Muscle layer of colon (tissue), 2 donors: ENCODE data around the gene ARRB1.
"Not testable (repeated sequence)": the region's sequence is repeated elsewhere in the genome, so short reads cannot be mapped to it uniquely, and the experiment has no call there.

Source experiments
- H3K27ac ChIP-seq: one replicate; pipeline ENCODE4 v1.7.0; 2013; ENCODE audit warnings: low read depth, mild to moderate bottlenecking, low read length, moderate library complexity
- H3K27me3 ChIP-seq, 2 donors: one replicate each; pipeline ENCODE4 v1.7.0; 2013; ENCODE audit warnings: low read length in 2 of 2, mild to moderate bottlenecking in 2 of 2; ENCODE audit not compliant: insufficient read depth in 2 of 2, control insufficient read depth in 1 of 2
- H3K36me3 ChIP-seq: one replicate; pipeline ENCODE4 v1.7.0; 2013; ENCODE audit warnings: mild to moderate bottlenecking, low read length; ENCODE audit not compliant: insufficient read depth
- H3K4me1 ChIP-seq: one replicate; pipeline ENCODE4 v1.7.0; 2013; ENCODE audit warnings: mild to moderate bottlenecking, low read length; ENCODE audit not compliant: insufficient read depth
- H3K4me3 ChIP-seq, 2 donors: one replicate each; pipeline ENCODE4 v1.7.0; 2013; ENCODE audit warnings: low read length in 2 of 2, low read depth in 1 of 2, mild to moderate bottlenecking in 1 of 2, moderate library complexity in 1 of 2
- H3K9ac ChIP-seq: one replicate; pipeline ENCODE4 v1.7.0; 2013; ENCODE audit warnings: low read length
- H3K9me3 ChIP-seq: one replicate; pipeline ENCODE4 v1.7.0; 2013; ENCODE audit warnings: mild to moderate bottlenecking, low read length
- donor health status: abdominal sarcoma.
- donor health status: Adenocarcinoma of cecum.

Gene ARRB1

DNA sequence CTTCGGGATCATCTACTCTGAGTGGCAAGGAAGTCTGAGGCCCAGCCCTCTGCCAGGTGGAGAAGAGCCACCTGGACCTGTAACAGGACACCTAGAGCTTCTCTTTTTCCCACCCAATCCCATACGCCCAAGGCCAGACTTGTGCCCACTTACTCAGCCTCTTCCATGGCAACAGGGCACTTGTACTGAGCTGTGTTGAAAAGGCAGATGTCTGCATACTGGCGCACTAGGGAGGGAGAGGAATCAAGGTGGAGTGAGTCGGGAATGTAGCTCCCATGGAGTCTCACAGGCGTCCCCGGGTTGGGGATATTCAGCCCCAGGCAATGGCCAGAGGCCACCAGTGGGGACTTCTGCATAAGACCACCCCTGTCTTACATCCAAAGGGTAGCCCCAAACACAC is 74.8 kb downstream of the ARRB1 start:
- Histone ChIP-seq H3K4me1 (peaks cover 12% of the 10 kb centered on the region), H3K27me3 (no peaks in the 10 kb centered on the region), H3K9me3 (no peaks in the 10 kb centered on the region), H3K9ac (no peak overlapping the region), H3K27ac (no peak overlapping the region), H3K4me3 (no peak overlapping the region), H3K36me3 (peaks cover 77% of the 10 kb centered on the region)

DNA sequence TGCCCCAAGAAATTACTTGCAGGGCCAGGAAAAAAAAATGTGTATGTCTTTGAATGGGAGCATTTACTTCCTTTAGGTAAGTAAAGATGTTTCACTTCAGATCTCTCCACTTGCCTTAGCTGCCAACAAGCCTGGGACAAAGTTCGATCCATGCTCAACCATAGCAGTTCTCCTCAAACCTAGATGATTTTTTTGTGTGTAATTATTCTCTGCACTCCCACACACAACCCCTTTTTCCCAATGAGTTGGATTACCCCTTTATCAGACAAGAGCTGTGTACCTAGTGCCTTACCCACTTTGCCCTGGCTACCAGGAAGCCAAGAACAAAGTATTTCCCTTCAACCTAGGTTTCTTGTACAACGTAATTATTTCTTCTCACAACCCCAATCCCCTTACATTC is 75.3 kb downstream of the ARRB1 start:
- H3K9me3 ChIP-seq = no peaks in the 10 kb centered on the region
- H3K4me1 ChIP-seq = peaks cover 12% of the 10 kb centered on the region
- H3K4me3 ChIP-seq = no peak overlapping the region
- H3K9ac ChIP-seq = no peak overlapping the region
- H3K27ac ChIP-seq = no peak overlapping the region
- no peaks in the 10 kb centered on the region for H3K27me3 ChIP-seq
- H3K36me3 ChIP-seq = peaks cover 77% of the 10 kb centered on the region

GRCh38 chr11:75275581-75275980 is 75.9 kb downstream of the ARRB1 start:
- no peak overlapping the region for H3K27ac ChIP-seq
- peaks cover 78% of the 10 kb centered on the region for H3K36me3 ChIP-seq
- no peaks in the 10 kb centered on the region for H3K9me3 ChIP-seq
- no peaks in the 10 kb centered on the region for H3K27me3 ChIP-seq
- peaks cover 7% of the 10 kb centered on the region for H3K4me1 ChIP-seq
- no peak overlapping the region for H3K4me3 ChIP-seq
- H3K9ac ChIP-seq = no peak overlapping the region

DNA sequence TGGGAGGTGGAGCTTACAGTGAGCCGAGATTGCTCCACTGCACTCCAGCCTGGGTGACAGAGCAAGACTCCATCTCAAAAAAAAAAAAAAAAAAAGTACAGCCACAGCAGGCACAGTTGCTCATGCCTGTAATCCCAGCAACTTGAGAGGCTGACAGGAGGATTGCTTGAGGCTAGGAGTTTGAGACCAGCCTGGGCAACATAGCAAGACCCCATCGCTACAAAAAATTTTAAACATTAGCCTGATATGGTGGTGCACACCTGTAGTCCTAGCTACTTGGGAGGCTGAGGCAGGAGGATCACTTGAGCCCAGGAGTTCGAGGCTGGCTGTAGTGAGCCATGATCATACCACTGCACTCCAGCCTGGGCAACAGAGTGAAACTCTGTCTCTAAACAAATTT is 76.7 kb downstream of the ARRB1 start:
- not testable (repeated sequence) for H3K4me3 ChIP-seq, H3K4me1 ChIP-seq, H3K27ac ChIP-seq, H3K9ac ChIP-seq, H3K27me3 ChIP-seq, H3K9me3 ChIP-seq
- H3K36me3 ChIP-seq = peaks cover 80% of the 10 kb centered on the region

- H3K9me3 ChIP-seq = no peaks in the 10 kb centered on the region
Measured at GRCh38 chr11:75273411-75274391, 77.8 kb downstream of the ARRB1 start.

GRCh38 chr11:75272821-75273301 is 78.6 kb downstream of the ARRB1 start:
- Histone ChIP-seq H3K27me3 (no peaks in the 10 kb centered on the region), H3K4me3 (no peak overlapping the region), H3K9me3 (no peaks in the 10 kb centered on the region), H3K9ac (no peak overlapping the region), H3K4me1 (no peaks in the 10 kb centered on the region), H3K36me3 (peaks cover 81% of the 10 kb centered on the region), H3K27ac (no peak overlapping the region)

More at GRCh38 chr11:75273411-75274391, 77.8 kb downstream of the ARRB1 start:
- Histone ChIP-seq H3K4me3 (no peak overlapping the region), H3K9ac (no peak overlapping the region), H3K36me3 (peaks cover 84% of the 10 kb centered on the region), H3K27ac (no peak overlapping the region), H3K4me1 (no peaks in the 10 kb centered on the region), H3K27me3 (no peaks in the 10 kb centered on the region)

GRCh38 chr11:75272391-75272790 is 79.1 kb downstream of the ARRB1 start:
- peaks cover 79% of the 10 kb centered on the region for H3K36me3 ChIP-seq
- no peaks in the 10 kb centered on the region for H3K27me3 ChIP-seq
- no peak overlapping the region for H3K9ac ChIP-seq
- H3K4me3 ChIP-seq = no peak overlapping the region
- H3K9me3 ChIP-seq = no peaks in the 10 kb centered on the region
- H3K4me1 ChIP-seq = no peaks in the 10 kb centered on the region
- no peak overlapping the region for H3K27ac ChIP-seq

DNA sequence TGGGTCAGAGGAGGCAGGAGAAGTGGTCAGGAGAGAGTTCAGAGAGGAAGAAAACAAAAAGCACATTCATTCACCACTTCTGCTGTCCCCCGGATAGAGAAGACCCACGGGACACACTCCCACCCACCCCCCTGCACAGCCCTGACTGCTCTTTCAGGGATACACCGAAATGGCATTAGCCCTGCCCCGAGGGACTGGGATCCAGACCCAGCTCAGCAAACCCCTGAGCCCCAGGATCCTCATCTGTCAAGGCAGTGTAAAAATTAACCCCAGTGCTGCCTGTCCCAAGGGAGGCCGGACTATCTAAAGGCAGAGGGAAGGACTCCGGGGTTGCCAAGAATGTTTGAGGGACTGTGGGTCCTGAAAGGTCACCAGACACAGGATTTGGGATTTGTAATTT is 79.7 kb downstream of the ARRB1 start:
- H3K4me3 ChIP-seq = no peak overlapping the region
- no peaks in the 10 kb centered on the region for H3K4me1 ChIP-seq
- no peak overlapping the region for H3K27ac ChIP-seq
- peaks cover 77% of the 10 kb centered on the region for H3K36me3 ChIP-seq
- H3K27me3 ChIP-seq = no peaks in the 10 kb centered on the region
- H3K9me3 ChIP-seq = no peaks in the 10 kb centered on the region
- H3K9ac ChIP-seq = no peak overlapping the region

- Histone ChIP-seq H3K36me3 (peaks cover 75% of the 10 kb centered on the region), H3K27me3 (no peaks in the 10 kb centered on the region), H3K4me3 (no peak overlapping the region), H3K27ac (no peak overlapping the region), H3K9ac (no peak overlapping the region), H3K4me1 (no peaks in the 10 kb centered on the region), H3K9me3 (no peaks in the 10 kb centered on the region)
Measured at GRCh38 chr11:75270896-75271418, 80.5 kb downstream of the ARRB1 start.

DNA sequence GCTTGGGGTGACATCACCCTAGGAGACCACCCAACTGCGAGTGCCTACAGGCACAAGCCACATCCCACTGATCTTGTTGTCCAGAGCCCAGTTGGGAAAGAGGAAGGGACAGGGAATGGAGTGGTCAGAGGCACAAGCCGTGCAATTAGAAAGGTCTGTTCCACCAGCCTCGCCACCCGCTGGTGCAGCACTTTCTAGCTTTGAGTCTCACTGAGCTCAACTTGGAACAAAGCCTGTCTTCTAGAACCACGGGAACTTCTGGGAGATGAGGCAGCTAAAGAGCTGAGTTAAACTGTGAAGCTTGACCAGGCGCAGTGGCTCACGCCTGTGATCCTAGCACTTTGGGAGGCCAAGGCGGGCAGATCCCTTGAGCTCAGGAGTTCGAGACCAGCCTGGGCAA is 81.6 kb downstream of the ARRB1 start:
- no peak overlapping the region for H3K27ac ChIP-seq
- peaks cover 75% of the 10 kb centered on the region for H3K36me3 ChIP-seq
- no peak overlapping the region for H3K9ac ChIP-seq
- H3K9me3 ChIP-seq = no peaks in the 10 kb centered on the region
- H3K4me1 ChIP-seq = no peaks in the 10 kb centered on the region
- H3K27me3 ChIP-seq = no peaks in the 10 kb centered on the region
- no peak overlapping the region for H3K4me3 ChIP-seq

DNA sequence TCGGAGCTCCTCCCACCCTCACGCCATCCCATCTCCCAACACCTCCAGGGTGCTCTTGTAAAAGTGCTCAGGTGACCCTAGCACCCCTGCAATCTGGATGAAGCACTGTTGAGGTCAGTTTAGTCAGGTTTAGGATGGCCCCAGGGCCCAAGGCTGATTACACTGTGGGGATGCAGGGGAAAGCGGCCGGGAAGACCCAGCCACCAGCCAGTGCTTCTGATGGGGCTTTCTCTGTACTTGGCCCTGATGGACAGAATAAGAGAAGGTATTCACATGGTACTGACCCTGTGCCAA is 82.1 kb downstream of the ARRB1 start:
- peaks cover 75% of the 10 kb centered on the region for H3K36me3 ChIP-seq
- H3K27me3 ChIP-seq = no peaks in the 10 kb centered on the region
- no peak overlapping the region for H3K27ac ChIP-seq
- no peak overlapping the region for H3K4me3 ChIP-seq
- no peaks in the 10 kb centered on the region for H3K9me3 ChIP-seq
- no peak overlapping the region for H3K9ac ChIP-seq
- H3K4me1 ChIP-seq = no peaks in the 10 kb centered on the region
